A673 (cell line): Measurements from ENCODE around the gene NCKAP5. TPM values are rescaled to one million over a fixed set of nuclear protein-coding genes. Genes with fewer than 3 reads are reported as not detected.

Source experiments
- BruUV-seq: library from RNA; stranded (reverse); fragments of 400-500 nt; replicated peaks from 2 replicates; lab custom pipeline; 2021; lab: Mats Ljungman, UMichigan
- CTCF ChIA-PET: fragments of 300-600 bp; sonication (Branson Sonifier 250); formaldehyde crosslinking; loops from one replicate; lab custom pipeline; 2022; ENCODE audit warnings: antibody characterized with exemption; lab: Charles Lee
- POLR2A ChIA-PET: fragments of 300-600 bp; sonication (Branson Sonifier 250); formaldehyde crosslinking; loops from one replicate; lab custom pipeline; 2022; ENCODE audit warnings: antibody characterized with exemption; ENCODE audit not compliant: low non-redundant PET; lab: Charles Lee
- DNase-seq: peaks from one replicate; pipeline ENCODE4 v3.0.0-alpha.2; 2015; ENCODE audit warnings: low spot score
- H3K27ac ChIP-seq: fragments of 200-600 bp; sonication (generic); 2 replicates; pipeline ENCODE4 v1.5.1; 2016; ENCODE audit warnings: mixed run types, low read depth, mild to moderate bottlenecking, mixed read lengths, antibody characterized with exemption, low read length; ENCODE audit not compliant: poor library complexity, severe bottlenecking
- H3K27me3 ChIP-seq: fragments of 200-600 bp; sonication (generic); replicated peaks from 2 replicates; pipeline ENCODE4 v1.6.1; 2017; ENCODE audit warnings: mixed run types, low read depth, mild to moderate bottlenecking, mixed read lengths, antibody characterized with exemption, low read length; ENCODE audit not compliant: insufficient read depth, poor library complexity
- H3K36me3 ChIP-seq: fragments of 200-600 bp; sonication (generic); 2 replicates; pipeline ENCODE4 v1.6.1; 2016; ENCODE audit warnings: mixed run types, mild to moderate bottlenecking, mixed read lengths, antibody characterized with exemption, low read length; ENCODE audit not compliant: insufficient read depth, poor library complexity, severe bottlenecking
- H3K4me1 ChIP-seq: fragments of 200-600 bp; sonication (generic); 2 replicates; pipeline ENCODE4 v1.6.1; 2017; ENCODE audit warnings: mixed run types, mild to moderate bottlenecking, mixed read lengths, antibody characterized with exemption, low read length; ENCODE audit not compliant: insufficient read depth, poor library complexity, severe bottlenecking
- H3K4me3 ChIP-seq: fragments of 200-600 bp; sonication (generic); 2 replicates; pipeline ENCODE4 v1.5.1; 2016; ENCODE audit warnings: low read depth, mixed run types, mild to moderate bottlenecking, mixed read lengths, low read length; ENCODE audit not compliant: poor library complexity, severe bottlenecking
- H3K9me3 ChIP-seq: fragments of 200-600 bp; sonication (generic); 2 replicates; pipeline ENCODE4 v1.6.1; 2016; ENCODE audit warnings: mixed run types, low read depth, mild to moderate bottlenecking, mixed read lengths, antibody characterized with exemption, low read length; ENCODE audit not compliant: poor library complexity, severe bottlenecking
- CTCF ChIP-seq: fragments of 300-800, 200-600 bp; sonication (generic); conservative IDR thresholded peaks from 2 replicates; pipeline ENCODE4 v1.5.1; 2017; ENCODE audit warnings: low read depth, mild to moderate bottlenecking, antibody characterized with exemption, low read length, moderate library complexity, mixed read lengths
- EZH2 ChIP-seq: fragments of 200-600 bp; sonication (generic); IDR thresholded peaks from 2 replicates; pipeline ENCODE4 v1.6.1; 2017; ENCODE audit warnings: borderline replicate concordance, low read depth, mild to moderate bottlenecking, mixed read lengths, antibody characterized with exemption, low read length; ENCODE audit not compliant: poor library complexity, severe bottlenecking
- intact Hi-C: fragments of 100-400 bp; cut with micrococcal nuclease; formaldehyde crosslinking; loops from one replicate; pipeline ENCODE4 v1.10.0; 2022; ENCODE audit not compliant: unreplicated experiment
- total RNA-seq: library from RNA; stranded (reverse); gene quantifications from 2 replicates; pipeline ENCODE4 v1.2.3, GENCODE V29; 2021

The NCKAP5 gene
- total RNA-seq, 1 experiment from 2014 or later, result 26.6 TPM

GRCh38 chr2:133418021-133418420, 150.2 kb downstream of the NCKAP5 start:
- TF ChIP-seq EZH2, result no peak
- no peak for TF ChIP-seq CTCF
- Histone ChIP-seq H3K9me3 (no peaks in the 10 kb centered on the region), H3K4me3 (no peak overlapping the region), H3K36me3 (no peaks in the 10 kb centered on the region), H3K27ac (no peak overlapping the region), H3K4me1 (peaks cover 31% of the 10 kb centered on the region), H3K27me3 (no peaks in the 10 kb centered on the region)
- POLR2A ChIA-PET, result no interaction called here
- DNase-seq, result no peak
- CTCF ChIA-PET, result no interaction called here
- intact Hi-C loops, result no loop called here
- BruUV-seq, result no TSS peak

GRCh38 chr2:133417415-133417814, 150.8 kb downstream of the NCKAP5 start:
- no peak overlapping the region for H3K27ac ChIP-seq
- TF ChIP-seq EZH2, result no peak
- no TSS peak for BruUV-seq
- H3K4me3 ChIP-seq, result no peak overlapping the region
- intact Hi-C loops, result no loop called here
- peaks cover 27% of the 10 kb centered on the region for H3K4me1 ChIP-seq
- no peaks in the 10 kb centered on the region for H3K9me3 ChIP-seq
- H3K27me3 ChIP-seq, result no peaks in the 10 kb centered on the region
- no peaks in the 10 kb centered on the region for H3K36me3 ChIP-seq
- POLR2A ChIA-PET, result no interaction called here
- no peak for DNase-seq
- CTCF ChIA-PET, result no interaction called here

GRCh38 chr2:133416736-133417135, 151.5 kb downstream of the NCKAP5 start:
- DNase-seq, result no peak
- Histone ChIP-seq H3K9me3 (no peaks in the 10 kb centered on the region), H3K4me3 (no peak overlapping the region), H3K27ac (no peak overlapping the region), H3K27me3 (no peaks in the 10 kb centered on the region), H3K36me3 (no peaks in the 10 kb centered on the region), H3K4me1 (peaks cover 27% of the 10 kb centered on the region)
- no TSS peak for BruUV-seq
- CTCF ChIA-PET, result no interaction called here
- intact Hi-C loops, result no loop called here
- POLR2A ChIA-PET, result interaction anchor here (0.7 kb wide), 1 partner anchor 163 kb away, joined by 10 read pairs; no protein-coding TSS in a partner anchor
- no peak for TF ChIP-seq EZH2
- TF ChIP-seq CTCF, result no peak

GRCh38 chr2:133416146-133416545, 152.1 kb downstream of the NCKAP5 start:
- no TSS peak for BruUV-seq
- intact Hi-C loops, result no loop called here
- Histone ChIP-seq H3K36me3 (no peaks in the 10 kb centered on the region), H3K4me3 (no peak overlapping the region), H3K4me1 (peaks cover 27% of the 10 kb centered on the region), H3K27ac (no peak overlapping the region), H3K9me3 (no peaks in the 10 kb centered on the region), H3K27me3 (no peaks in the 10 kb centered on the region)
- POLR2A ChIA-PET, result no interaction called here
- TF ChIP-seq CTCF (no peak), EZH2 (no peak)
- CTCF ChIA-PET, result no interaction called here
- DNase-seq, result no peak
